Subcutaneous abdominal adipose tissue (tissue), 5 donors: ENCODE measurements around the gene AKAP9.
A peak's percentile ranks its signal among the peaks of the same experiment; 100 is the strongest.
"Not testable (repeated sequence)": the region's sequence is repeated elsewhere in the genome, so short reads cannot be mapped to it uniquely, and the experiment has no call there.

Experiments
- H3K27ac ChIP-seq: one replicate; pipeline ENCODE4 v1.7.0; 2013; ENCODE audit warnings: low read depth, mild to moderate bottlenecking, inconsistent platforms, low read length, moderate library complexity
- H3K27me3 ChIP-seq, 5 donors: one replicate each; pipeline ENCODE4 v1.7.0; 2013; ENCODE audit warnings: low read length in 5 of 5, inconsistent platforms in 1 of 5; ENCODE audit not compliant: control insufficient read depth in 5 of 5, insufficient read depth in 4 of 5
- H3K36me3 ChIP-seq, 5 donors: one replicate each; pipeline ENCODE4 v1.7.0; 2013; ENCODE audit warnings: low read length in 5 of 5; ENCODE audit not compliant: control insufficient read depth in 5 of 5, insufficient read depth in 5 of 5
- H3K4me1 ChIP-seq, 5 donors: one replicate each; pipeline ENCODE4 v1.7.0; 2013; ENCODE audit warnings: low read length in 5 of 5, mild to moderate bottlenecking in 3 of 5, moderate library complexity in 1 of 5; ENCODE audit not compliant: control insufficient read depth in 5 of 5, insufficient read depth in 5 of 5
- H3K4me3 ChIP-seq, 5 donors: one replicate each; pipeline ENCODE4 v1.7.0; 2013; ENCODE audit warnings: low read length in 5 of 5, low read depth in 1 of 5
- H3K9ac ChIP-seq, 5 donors: one replicate each; pipeline ENCODE4 v1.7.0; 2013; ENCODE audit warnings: low read length in 5 of 5, mild to moderate bottlenecking in 4 of 5, moderate library complexity in 3 of 5
- H3K9me3 ChIP-seq, 5 donors: one replicate each; pipeline ENCODE4 v1.7.0; 2013; ENCODE audit warnings: low read length in 5 of 5; ENCODE audit not compliant: control insufficient read depth in 5 of 5
- donor health status: healthy.
- donor health status: healthy.
- donor health status: healthy.
- donor health status: healthy.
- donor health status: healthy.

AKAP9 gene

DNA sequence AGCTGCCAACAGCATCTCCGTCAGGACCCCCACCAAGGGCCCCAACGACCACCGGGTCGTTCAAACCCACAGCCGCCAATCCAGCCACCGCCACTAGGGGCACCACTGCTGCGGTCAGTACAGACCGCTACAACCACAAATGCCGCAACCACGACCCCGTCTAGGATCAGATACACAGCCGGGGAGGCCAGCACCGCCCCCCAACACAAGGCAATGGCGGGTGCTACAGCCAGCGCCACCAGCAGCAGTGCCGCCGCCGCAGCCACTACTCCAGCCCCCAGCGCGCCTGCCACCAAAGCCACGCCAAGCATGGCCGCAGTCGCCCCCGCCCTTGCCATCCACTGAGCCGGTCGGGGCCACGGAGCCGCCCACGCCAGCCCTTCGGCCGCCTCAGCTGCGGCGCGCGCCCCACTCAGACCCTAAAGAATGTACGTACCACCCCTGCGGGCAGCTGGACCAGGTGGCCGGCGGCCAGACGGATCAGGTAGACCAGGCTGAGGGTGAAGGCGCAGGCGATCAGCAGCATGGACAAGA lies 193.1 kb downstream of the AKAP9 start:
- Histone ChIP-seq H3K9me3 (no peaks in the 10 kb centered on the region), H3K27ac (peak overlapping the region; percentile 95), H3K4me3 (peak overlapping the region; percentile 80 to 91 (median 91))

DNA sequence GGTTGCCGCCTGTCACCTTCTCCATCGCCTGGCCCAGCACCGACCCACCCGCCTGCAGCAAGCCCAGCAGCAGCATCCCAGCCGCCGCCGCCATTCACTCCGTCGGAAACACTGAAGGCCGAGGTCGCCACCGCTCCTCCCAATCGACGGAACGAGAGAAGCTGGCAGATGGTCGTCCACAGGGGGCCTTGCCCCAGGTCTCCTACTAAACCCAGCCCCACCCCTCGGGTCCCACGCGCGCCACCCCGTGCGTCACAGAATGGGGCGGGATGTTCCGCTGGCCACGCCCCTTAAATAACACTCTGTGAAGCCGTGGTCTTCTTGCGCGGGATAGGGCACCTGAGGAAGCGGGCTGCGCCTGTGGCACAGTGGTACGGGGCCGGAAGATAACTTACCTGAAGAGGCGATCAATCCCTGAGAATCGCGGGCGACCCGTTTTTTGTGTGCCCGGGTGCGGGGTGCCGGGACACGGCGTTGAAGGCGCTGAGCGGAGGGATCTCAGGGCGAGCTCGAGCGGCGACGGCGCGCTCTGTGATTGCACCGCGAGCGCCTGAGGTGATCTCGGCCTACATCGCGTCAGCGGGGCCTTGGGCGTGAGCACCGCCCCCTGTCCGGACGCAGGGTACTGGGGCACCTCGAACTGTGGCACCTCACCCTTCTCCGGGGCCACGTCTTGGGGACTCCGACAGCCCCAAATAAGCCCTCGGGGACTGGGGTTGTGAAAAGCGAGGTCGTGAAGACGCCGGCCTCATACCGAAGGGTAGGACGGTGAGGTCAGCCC lies 193.8 kb downstream of the AKAP9 start, which contains the start of gene CYP51A1:
Gene CYP51A1, minus strand, starts transcription at position 207 of the 781 bp plus-strand sequence. Its CDS starts 113 bp downstream, at position 94.
- Histone ChIP-seq H3K27ac (peak within 1 kb of the TSS; percentile 95), H3K27me3 (no peaks in the 10 kb centered on the region), H3K9me3 (no peaks in the 10 kb centered on the region), H3K36me3 (peaks cover 0 to 4% (median 2%) of the 10 kb centered on the region in 5 donors), H3K4me1 (peaks cover 0 to 28% (median 16%) of the 10 kb centered on the region in 5 donors), H3K4me3 (peak within 1 kb of the TSS; percentile 89 to 91 (median 91)), H3K9ac (peak within 1 kb of the TSS; percentile 81 to 89 (median 86))

More for the DNA sequence above, 193.1 kb downstream of the AKAP9 start:
- H3K9ac ChIP-seq = peak overlapping the region in 4 of 5 donors; percentile 81 to 88 (median 84)
- no peaks in the 10 kb centered on the region for H3K27me3 ChIP-seq
- peaks cover under 1 to 4% (median 2%) of the 10 kb centered on the region in 5 donors for H3K36me3 ChIP-seq
- peaks cover 0 to 28% (median 16%) of the 10 kb centered on the region in 5 donors for H3K4me1 ChIP-seq

DNA sequence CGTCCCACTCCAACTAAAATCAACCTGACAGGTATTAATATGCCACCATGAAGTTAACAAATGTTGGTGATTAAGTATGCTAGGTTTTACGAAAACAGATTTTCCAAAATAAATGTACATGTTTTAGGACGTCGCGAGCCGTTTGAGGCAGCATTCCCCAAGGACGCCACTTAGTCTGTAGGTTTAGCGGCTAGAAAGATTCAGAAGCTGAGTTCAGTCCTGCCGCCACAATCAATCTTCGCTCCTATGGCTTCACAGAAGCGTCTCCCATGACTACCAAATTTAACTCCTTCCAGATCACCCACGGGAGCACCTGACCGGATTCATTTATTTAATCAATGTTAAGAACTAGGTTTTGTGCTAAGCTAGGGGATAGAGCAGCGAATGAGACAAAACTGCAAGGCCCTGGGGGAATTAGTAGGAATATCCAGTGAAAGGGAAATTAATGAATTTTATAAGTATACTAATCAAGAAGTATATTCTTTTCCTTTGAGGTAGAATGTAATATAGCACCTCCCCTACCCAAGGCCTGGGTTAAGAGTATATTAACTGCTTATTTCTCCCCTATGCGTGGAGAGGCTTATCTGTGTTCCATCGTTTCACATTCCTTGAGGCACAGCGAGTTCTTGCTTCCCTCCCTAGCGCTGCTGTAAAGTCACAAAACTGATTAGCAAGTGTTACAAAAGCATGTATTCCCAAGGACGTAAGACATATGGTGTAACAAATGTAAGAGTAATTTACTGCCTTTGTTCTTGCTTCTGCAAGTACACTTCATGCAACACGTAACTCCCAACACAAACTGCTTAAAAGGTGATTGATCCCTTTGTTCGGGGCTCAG lies 194.6 kb downstream of the AKAP9 start:
- Histone ChIP-seq H3K4me3 (peak overlapping the region; percentile 89 to 91 (median 91)), H3K4me1 (peaks cover 0 to 28% (median 16%) of the 10 kb centered on the region in 5 donors), H3K36me3 (peaks cover 0 to 3% (median 0%) of the 10 kb centered on the region in 5 donors), H3K9ac (peak overlapping the region; percentile 81 to 89 (median 86)), H3K27ac (peak overlapping the region; percentile 95), H3K27me3 (no peaks in the 10 kb centered on the region), H3K9me3 (no peaks in the 10 kb centered on the region)

DNA sequence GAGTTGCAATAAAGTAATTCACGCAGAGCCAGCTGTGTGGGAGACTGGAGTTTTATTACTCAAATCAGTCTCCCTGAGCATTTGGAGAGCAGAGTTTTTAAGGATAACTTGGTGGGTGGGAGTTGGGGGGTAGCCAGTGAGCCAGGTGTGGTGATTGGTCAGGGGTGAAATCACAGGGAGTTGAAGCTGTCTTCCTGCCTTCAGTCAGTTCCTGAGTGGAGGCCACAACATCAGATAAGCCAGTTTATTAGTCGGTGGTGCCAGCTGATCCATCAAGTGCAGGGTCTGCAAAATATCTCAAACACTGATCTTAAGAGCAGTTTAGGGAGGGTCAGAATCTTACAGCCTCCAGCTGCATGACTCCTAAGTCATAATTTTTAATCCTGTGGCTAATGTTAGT lies 196.9 kb downstream of the AKAP9 start:
- Histone ChIP-seq H3K9ac (no peak overlapping the region), H3K27me3 (no peaks in the 10 kb centered on the region), H3K4me3 (no peak overlapping the region), H3K4me1 (peaks cover 0 to 22% (median 14%) of the 10 kb centered on the region in 5 donors), H3K36me3 (no peaks in the 10 kb centered on the region), H3K9me3 (no peaks in the 10 kb centered on the region), H3K27ac (no peak overlapping the region)

DNA sequence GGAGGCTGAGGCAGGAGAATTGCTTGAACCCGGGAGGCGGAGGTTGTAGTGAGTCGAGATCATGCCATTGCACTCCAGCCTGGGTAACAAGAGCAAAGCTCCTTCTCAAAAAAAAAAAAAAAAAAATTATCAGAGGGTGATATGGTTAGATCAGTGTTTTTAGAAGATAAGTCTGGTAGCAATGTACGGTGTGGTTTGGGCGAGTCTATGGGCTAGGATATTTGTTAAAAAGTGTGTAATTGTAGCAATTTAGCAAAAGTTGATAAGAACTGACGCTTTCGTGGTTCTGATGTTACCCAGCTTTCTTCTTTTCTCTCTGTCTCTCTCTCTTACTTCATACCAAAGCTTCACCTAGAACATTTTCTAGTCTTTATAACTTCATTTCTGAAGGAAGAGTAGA lies 200.5 kb downstream of the AKAP9 start:
- Histone ChIP-seq H3K9ac (no peak overlapping the region), H3K36me3 (no peaks in the 10 kb centered on the region), H3K4me1 (no peaks in the 10 kb centered on the region), H3K4me3 (no peak overlapping the region), H3K9me3 (no peaks in the 10 kb centered on the region), H3K27me3 (no peaks in the 10 kb centered on the region), H3K27ac (no peak overlapping the region)

DNA sequence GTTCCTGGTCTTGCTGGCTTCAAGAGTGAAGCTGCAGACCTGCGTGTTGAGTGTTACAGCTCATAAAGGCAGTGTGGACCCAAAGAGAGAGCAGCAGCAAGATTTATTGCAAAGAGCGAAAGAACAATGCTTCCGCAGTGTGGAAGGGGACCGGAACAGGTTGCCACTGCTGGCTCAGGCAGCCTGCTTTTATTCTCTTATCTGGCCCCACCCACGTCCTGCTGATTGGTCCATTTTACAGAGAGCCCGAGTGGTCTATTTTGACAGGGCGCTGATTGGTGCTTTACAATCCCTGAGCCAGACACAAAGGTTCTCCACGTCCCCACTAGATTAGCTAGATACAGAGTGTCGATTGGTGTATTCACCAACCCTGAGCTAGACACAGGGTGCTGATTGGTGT lies 202.1 kb downstream of the AKAP9 start:
- not testable (repeated sequence) for H3K9me3 ChIP-seq, H3K4me1 ChIP-seq, H3K36me3 ChIP-seq, H3K27ac ChIP-seq, H3K9ac ChIP-seq, H3K4me3 ChIP-seq, H3K27me3 ChIP-seq

DNA sequence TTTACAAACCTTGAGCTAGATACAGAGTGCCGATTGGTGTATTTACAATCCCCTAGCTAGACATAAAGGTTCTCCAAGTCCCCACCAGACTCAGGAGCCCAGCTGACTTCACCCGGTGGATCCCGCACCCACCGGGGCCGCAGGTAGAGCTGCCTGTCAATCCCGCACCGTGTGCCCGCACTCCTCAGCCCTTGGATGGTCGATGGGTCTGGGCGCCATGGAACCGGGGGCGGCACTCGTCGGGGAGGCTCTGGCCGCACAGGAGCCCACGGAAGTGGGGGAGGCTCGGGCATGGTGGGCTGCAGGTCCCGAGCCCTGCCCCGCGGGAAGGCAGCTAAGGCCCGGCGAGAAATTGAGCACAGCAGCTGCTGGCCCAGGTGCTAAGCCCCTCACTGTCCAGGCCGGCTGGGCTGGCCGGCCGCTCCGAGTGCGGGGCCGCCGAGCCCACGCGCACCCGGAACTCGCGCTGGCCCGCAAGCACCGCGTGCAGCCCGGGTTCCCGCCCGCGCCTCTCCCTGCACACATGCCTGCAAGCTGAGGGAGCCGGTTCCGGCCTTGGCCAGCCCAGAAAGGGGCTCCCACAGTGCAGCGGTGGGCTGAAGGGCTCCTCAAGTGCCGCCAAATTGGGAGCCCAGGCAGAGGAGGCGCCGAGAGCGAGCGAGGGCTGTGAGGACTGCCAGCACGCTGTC lies 202.7 kb downstream of the AKAP9 start:
- not testable (repeated sequence) for H3K4me3 ChIP-seq, H3K9ac ChIP-seq, H3K36me3 ChIP-seq, H3K4me1 ChIP-seq, H3K9me3 ChIP-seq, H3K27ac ChIP-seq, H3K27me3 ChIP-seq

DNA sequence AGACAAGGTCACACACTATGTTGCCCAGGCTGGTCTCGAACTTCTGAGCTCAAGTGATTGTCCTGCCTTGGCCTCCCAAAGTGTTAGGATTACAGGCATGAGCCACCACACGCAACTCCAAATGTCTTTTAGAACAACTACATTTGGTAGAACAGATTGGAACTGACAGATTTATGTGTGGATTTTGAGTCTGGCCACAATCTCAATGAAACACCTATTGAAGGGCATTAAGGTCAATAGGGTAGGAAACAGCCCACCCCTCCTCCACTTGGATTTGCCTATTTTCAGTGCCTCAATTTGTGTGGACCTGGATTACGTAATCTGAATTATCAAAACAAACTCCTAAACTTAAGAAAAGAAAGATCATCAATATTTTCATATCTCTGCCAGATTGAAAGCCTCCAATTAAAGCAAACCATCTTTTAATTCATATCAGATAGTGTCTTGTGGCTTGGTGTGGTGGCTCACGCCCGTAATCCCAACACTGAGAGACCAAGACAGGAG lies 209.1 kb downstream of the AKAP9 start:
- H3K9me3 ChIP-seq = no peaks in the 10 kb centered on the region
- H3K4me3 ChIP-seq = no peak overlapping the region
- no peaks in the 10 kb centered on the region for H3K36me3 ChIP-seq
- no peak overlapping the region for H3K27ac ChIP-seq
- H3K4me1 ChIP-seq = no peaks in the 10 kb centered on the region
- H3K9ac ChIP-seq = no peak overlapping the region
- H3K27me3 ChIP-seq = no peaks in the 10 kb centered on the region

DNA sequence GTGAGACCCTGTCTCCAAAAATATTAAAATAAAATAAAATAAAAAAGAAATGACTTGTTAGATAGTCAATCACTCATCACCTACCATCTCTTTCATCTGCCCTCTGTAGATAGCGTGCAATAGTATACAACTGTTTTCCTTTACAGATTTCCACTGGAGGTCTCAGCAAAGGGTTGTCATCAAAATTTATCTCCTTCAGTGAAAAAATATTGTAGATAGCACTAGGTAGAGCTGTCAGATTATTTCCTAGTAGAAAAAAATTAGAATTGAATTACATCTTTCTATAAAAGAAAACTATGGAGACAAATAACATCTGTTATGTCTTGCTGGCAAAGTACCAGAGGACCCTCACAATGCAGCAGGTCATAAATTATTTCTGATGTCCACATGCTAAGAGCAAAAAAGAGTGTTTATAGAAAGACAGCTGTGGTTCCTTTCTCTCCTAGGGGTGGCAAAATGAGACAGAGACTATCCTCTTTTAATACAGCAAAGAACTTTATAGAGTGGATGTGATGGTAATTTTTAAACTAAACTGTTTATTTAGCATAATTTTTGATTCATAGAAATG lies 209.9 kb downstream of the AKAP9 start:
- Histone ChIP-seq H3K4me1 (no peaks in the 10 kb centered on the region), H3K9me3 (no peaks in the 10 kb centered on the region), H3K4me3 (no peak overlapping the region), H3K9ac (no peak overlapping the region), H3K36me3 (no peaks in the 10 kb centered on the region), H3K27ac (no peak overlapping the region), H3K27me3 (no peaks in the 10 kb centered on the region)
